DMS114 treated with DMSO at 0.1 percent for 48 hours (cell line): ENCODE data around the gene POU6F1.
"Not testable (repeated sequence)": the region's sequence is repeated elsewhere in the genome, so short reads cannot be mapped to it uniquely, and the experiment has no call there.

Experiments used
- DNase-seq: peaks from one replicate; lab custom pipeline; 2025; ENCODE audit not compliant: unreplicated experiment; lab: John Stamatoyannopoulos, UW

The POU6F1 gene, protein sequence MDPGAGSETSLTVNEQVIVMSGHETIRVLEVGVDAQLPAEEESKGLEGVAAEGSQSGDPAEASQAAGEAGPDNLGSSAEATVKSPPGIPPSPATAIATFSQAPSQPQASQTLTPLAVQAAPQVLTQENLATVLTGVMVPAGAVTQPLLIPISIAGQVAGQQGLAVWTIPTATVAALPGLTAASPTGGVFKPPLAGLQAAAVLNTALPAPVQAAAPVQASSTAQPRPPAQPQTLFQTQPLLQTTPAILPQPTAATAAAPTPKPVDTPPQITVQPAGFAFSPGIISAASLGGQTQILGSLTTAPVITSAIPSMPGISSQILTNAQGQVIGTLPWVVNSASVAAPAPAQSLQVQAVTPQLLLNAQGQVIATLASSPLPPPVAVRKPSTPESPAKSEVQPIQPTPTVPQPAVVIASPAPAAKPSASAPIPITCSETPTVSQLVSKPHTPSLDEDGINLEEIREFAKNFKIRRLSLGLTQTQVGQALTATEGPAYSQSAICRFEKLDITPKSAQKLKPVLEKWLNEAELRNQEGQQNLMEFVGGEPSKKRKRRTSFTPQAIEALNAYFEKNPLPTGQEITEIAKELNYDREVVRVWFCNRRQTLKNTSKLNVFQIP

DNA sequence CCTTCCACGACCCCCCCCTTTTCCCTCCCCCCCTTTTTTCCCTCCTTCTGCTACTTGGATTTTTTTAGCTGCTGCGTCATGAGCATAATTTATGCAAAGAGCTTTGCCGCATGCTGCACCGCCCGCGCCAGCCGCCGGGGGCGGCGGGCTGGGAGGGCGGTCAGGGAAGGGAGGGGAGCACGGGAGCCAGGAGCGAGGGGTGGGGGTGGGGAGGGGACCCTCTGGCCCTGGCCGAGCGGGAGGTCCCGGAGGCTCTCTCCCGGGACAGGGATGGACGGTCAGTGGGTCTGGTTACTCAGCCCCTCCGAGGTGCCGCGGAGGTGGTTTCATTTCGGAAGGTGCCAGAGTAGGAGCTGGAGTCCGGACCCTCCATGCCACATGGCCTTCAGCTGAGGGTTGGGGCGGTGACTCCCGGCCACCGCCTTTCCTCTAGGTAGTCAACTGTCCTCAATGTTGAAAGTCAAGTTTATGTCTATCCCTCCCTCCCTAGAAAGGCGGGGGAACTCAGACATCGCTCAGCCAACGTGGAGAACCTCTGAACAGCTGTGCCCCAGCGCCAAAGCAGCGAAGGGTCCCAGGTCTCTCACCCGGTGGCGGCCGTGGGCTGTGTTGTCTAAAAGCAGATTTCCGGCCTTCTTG, at the start of gene POU6F1:
Gene POU6F1 (minus strand): TSS at position 95 of the 639 bp plus-strand sequence. CDS start 11,226 bp downstream, outside the sequence.
- DNase-seq, result peak; percentile 41

DNA sequence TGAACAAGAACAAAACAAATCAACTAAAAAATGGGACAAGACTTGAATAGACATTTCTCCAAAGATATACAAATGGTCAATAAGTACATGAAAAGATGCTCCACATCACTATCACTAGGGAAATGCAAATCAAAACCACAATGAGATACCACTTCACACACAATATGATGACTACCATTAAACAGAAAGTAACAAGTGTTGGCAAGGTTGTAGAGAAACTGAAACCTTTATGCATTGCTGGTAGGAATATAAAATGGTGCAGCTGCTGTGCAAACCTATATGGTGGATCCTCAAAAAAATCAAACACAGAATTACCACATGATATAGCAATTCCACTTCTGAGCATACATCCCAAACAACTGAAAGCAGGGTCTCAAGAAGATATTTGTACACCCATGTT, 47.2 kb upstream of the POU6F1 start:
- DNase-seq, result no peak

DNA sequence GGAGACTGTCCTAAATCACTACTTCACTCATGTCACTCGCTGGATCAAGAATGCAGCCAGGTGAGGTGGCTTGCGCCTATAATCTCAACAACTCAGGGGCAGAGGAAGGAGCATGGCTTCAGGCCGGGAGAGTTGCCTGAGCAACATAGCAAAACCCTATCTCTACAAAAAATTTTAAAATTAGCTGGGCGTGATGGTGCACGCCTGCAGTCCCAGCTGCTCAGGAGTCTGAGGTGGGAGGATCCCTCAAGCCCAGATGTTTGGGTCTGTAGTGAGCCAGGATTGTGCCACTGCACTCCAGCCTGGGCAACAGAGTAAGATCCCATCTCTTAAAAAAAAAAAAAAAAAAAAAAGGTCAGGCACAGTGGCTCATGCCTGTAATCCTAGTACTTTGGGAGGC, 46.4 kb upstream of the POU6F1 start:
- DNase-seq, result no peak

DNA sequence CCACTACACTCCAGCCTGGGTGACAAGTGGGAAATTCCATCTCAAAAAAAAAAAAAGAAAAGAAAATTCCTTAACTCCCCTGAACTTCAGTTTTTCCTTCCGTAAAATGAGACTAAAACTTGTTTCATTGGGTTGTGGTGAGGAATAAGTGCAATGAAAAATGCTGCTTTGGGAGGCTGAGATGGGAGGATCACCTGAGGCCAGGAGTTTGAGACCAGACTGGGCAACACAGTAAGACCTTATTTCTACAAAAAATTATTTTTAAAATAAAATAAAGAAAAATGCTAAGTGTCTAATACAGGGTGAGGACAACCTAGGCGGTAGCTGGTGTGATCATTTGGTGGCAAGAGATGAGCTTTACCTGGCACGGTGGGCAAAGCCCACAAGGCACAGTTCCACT, 45.5 kb upstream of the POU6F1 start:
- no peak for DNase-seq

DNA sequence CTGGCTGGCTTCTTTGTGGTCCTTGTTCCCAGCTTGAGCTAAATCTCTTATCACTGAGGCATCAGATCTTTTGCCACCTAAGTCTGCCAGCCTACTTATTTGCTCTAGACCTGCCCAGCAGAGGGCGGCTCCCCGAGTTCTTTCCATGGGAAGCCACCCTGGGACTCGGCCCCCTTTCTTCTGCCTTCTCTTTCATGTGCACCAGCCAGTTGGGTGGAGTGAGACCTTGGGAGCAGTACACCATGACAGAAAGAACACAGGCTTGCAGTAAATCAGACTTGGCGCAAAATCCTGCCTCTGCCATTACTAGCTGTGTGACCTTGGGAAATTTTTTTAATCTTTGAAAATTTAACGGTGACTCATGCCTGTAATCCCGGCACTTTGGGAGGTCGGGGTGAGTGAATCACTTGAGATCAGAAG, 44.9 kb upstream of the POU6F1 start:
- DNase-seq, result peak; percentile 41

DNA sequence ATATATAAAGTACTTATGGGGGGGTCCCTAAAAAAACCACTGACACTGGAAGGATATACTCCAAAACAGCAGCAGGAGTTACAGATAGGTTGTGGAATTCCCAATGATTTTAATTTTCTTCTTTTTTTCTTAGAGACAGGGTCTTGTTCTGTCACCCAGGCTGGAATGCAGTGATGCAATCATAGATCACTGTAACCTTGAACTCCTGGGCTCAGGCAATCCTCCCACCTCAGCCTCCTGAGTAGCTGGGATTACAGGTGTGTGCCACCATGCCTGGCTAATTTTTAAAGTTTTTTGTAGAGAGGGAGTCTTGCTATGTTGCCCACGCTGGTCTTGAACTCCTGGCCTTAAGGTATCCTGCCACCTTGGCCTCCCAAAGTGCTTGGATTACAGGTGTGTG, 41.7 kb upstream of the POU6F1 start:
- DNase-seq, result not testable (repeated sequence)

DNA sequence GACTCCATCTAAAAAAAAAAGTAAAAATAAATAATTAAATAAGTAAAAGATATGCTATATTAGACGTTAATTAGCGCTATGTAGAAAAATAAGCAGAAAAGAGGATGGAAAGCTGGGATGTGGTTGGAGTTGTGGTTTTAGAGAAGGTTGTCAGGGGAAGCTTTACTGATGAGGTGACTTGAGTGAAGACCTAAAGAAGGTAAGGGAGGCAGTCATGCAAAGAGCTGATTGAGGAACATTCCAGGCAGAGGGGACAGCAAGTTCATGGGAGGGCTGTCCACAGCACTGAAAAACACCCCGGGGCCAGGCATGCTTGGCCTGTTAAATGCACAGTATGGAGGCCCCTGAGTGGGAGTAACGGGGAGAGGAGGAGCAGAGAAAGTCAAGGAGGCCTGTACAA, 36.7 kb upstream of the POU6F1 start:
- no peak for DNase-seq

DNA sequence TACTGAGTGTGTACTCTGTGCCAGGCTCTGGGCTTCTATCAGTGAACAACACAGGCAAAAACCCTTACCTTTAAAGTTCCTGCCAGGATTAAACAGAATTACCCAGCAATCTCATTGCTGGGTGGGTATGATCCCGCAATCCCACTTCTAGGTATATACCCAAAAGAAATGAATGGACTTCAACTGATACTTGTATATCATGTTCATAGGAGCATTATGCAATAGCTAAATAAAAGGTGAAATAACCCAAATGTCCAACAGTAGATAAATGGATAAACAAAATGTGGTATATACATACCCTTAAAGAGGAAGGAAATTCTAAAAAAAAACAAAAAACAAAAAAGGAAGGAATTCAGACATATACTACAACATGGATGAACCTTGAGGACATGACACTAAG, 35.4 kb upstream of the POU6F1 start:
- no peak for DNase-seq

DNA sequence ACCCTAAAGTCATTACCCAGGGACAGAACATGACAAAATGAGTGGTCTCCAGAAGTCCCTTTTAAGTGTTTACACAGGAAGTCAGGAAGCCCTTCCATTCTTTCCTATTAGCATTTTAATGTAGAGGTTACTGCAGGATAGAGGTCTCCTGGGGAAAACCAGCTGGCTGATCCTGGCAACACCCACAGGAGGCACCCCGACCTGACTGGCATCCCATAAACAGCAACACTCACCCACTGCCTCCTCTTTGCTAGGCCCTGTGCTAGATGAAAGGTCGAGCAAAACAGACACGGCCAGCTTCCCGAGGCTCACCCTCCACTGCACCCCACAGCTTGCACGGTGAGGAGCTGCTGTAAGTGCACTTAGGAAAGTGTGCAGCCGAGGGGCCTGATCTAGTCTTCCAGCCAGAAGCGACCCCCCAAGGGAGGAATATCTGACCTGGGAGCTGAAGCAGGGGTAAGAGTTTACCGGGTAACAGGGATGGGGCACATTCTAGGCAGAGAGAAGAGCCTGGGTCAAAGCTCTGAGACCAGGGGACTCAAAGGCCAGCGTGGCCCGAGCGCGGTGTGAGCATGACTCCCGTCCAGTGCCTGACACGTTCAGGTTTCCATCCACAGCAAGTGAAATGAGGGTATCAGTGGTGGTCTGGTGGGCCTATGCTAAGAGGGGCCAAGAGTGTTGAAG, 29.8 kb upstream of the POU6F1 start:
- DNase-seq, result no peak

DNA sequence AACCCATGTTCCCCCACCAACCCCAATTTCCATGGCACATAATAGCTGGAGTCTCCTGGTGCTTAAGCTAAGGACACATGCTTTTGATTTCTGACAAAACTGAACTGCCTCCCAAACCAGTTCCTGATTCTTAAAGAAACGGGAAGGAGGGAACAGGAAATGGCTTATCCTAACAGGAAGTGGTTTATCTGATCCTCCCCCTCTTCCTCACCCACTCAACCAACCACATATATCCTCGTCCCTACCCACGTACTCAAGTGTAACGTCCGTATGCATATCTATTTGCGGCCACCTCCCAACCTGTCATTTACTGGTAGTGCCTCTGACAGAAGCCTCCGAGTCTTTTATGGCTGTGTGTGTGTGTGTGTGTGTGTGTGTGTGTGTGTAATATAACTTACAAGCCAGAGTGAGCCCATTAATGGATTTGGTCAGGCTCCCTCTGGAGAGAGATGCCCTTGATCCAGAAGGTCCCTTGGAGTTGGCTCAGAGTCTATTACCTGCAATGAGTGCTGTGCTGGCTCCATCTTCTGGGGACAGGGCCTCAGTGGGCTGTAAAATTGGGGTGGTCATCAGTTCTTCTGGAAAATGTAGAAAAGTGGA, 28.5 kb upstream of the POU6F1 start:
- no peak for DNase-seq

DNA sequence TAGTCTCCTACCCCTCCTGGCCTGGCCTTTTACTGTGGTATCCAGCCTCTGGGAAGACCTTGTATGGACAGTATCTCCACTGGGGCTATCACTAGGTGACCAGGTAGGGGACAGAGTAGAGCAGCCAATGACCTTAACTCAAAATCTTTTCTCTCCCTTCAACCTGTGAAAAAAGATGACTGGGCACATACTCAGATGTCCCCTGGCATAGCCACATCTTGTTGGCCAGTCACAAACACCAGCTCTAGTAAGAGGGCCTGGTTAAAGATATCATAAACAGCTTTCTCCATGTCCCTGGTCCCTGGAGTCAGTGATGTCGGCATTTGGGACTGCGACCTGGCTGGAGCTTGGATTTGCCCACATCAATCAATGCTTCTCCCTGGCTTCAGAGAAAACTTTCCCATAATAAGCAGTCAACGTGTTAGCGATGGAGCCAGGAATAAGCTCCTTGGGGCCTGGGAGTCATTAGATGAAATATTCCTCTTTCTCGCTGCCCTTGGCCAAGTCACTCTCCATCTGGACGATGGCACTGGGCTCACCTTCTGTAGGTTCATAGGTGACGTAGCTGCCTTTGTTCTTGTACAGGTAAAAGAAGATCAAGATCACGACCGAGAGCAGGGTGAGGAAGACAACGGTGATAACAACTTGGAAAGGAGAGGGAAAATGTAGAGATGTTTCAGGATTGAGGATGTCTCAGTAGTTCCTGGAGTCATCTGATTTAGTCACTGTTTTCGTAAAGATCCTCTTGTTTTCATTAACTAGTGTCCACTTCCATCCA, 27.8 kb upstream of the POU6F1 start:
- DNase-seq, result no peak

DNA sequence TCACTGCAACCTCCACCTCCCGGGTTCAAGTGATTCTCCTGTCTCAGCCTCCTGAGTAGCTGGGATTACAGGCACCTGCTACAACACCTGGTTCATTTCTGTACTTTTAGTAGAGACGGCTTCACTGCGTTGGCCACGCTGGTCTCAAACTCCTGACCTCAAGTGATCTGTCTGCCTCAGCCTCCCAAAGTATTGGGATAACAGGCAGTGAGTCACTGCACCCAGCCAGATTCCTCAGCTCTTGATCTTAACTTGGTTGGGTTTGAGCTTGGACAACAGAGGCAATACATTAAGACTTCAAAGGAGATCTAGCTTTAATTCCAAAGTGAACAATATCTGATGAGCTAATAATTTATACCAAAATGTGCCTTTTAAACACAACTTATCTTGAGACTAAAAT, 26.4 kb upstream of the POU6F1 start:
- no peak for DNase-seq

DNA sequence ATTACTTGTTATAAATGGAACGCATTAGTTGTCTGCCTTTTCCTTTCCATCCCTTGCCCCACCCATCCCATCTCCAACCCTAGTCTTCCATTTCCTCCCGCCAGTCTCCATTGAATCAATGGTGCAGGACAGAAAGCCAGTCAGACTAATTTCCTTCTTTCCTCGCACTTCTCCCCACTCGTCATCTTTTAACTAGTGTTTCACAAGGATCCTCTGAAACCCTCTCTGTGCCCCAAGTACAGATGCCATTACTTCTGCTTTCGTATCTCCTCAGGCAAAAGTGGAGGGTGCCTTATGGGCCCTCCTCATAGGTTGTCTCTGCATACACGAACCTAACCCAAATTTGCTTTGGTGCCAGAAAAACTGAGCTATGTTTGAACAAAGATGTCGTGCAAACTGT, 25.0 kb upstream of the POU6F1 start:
- no peak for DNase-seq

DNA sequence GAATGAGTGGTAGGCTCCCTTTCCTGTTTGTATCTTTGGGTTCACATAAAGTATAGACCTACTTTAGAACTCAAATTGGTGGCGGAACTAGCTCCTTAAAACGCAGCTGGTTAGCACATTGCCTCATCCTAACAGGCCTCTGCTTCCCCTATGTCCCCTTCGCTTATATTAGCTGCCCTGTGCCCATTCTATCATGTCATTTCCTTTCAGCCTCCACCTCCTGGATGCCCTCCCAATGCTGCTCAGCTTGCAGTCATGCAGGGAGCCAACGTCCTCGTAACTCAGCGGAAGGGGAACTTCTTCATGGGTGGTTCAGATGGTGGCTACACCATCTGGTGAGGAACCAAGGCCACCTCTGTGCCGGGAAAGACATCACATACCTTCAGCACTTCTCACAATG, 24.3 kb upstream of the POU6F1 start:
- DNase-seq, result no peak

DNA sequence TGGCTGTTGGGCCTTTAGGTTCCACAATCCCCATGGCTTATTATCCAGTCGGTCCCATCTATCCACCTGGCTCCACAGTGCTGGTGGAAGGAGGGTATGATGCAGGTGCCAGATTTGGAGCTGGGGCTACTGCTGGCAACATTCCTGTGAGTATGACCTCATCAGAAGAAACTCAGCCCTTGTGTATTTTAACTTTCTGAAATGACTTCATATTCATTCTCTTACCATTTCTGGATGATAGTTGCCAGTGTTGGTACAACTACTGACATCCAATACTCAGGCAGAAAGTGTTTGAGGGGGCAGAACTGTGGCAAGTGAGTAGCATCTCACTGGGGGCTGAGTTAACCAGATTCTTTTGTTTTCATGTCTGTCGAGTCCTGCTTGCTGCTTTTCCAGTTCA, 23.1 kb upstream of the POU6F1 start:
- no peak for DNase-seq

DNA sequence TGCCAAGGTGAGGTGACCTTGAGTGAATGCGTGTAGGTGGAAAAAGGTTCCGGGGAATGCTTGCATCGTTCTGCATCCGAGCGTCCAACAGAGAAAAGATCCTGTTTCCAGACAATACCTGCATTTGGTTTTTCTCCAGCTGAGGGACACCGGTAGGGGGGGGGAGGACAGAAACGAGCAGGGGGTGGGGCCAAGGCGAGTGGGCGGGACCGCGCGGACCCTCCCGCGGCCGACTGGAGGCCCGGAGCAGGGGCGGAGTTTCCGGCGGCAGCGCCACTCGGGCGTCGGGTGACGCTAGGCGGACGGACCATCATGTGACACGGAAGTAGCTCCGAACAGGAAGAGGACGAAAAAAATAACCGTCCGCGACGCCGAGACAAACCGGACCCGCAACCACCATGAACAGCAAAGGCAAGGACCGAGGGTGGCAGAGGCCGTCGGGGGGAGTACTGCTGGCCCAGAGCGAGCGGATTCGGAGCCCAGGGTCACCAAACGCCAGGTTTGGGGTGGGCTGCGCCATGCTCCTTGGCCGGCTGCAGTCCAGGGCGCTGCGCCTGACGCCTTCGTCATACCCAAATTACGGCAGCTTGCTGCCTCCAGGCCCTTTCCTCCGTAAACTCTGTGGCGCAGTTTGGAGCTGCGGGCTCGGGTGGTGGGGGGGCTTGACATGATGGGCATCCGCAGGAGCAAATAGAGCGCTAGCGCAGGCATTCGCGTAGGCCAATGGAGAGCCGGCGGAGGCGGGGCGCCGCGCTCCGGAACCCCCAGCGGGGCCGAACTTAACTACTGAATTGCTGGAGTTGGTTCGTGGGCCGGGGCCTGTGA, 20.9 kb upstream of the POU6F1 start, which contains the start of gene DAZAP2:
Gene DAZAP2 (plus strand): TSS at position 317 of the 825 bp plus-strand sequence. CDS start 82 bp downstream, at position 399.
- DNase-seq, result peak; percentile 89

DNA sequence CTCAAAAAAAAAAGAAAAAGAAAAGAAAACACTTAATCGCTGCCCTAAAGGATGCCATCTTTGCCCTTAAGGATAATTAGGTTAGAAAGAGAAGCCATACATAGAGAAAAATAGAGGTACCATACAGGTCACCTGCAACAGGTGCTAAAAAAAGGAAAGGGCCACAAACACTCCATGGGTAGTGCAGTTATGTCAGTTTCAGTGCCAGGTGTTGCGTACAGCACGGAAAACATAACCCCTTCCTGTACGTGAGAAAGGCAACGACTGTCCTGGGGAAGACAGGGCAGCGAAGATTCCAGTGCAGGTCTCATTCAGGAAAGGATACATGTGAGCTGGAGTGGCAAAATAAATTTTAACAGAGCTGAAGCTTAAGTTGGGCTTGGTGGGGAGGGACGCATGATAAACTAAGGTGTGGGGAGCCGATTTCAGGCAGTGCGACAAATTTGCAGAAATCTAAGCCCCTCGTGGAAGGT, 20.2 kb upstream of the POU6F1 start:
- DNase-seq, result no peak

DNA sequence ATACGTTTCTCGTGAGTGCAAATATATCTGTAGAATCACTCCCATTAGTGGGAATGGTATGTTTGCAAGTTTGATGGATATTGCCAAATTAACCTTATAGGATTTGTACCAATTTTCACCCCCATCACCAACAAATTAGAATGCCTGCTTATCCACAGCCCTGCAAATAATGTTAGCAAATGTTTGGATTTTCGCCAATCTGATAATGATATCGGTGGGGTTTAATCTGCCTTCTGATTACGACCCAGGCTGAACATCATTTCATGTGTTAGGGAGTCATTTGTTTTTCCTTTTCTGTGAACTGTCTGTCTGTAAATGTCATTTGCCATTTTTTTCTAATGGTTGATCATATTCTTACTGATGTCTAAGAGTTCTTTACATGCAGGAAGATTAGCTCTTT, 16.7 kb upstream of the POU6F1 start:
- DNase-seq, result no peak

DNA sequence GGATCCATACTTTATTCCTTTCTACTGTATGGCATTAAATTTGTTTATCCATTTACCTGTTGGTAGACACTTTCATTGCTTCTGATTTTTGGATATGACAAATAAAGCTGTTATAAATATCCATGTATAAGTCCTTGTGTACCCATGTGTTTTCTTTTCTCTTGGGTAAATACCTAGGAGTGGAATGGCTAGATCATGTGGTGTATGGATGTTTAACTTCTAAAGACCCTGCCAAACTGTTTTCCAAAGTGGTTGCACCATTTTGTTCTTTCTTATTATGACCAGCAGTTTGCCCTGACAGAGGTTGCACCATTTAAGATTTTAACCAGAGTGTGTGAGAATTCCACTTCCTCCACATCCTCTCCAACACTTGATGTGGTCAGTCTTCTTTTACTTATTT, 14.8 kb upstream of the POU6F1 start:
- DNase-seq, result no peak
